ENCODE measurements around the gene EIF1.

- no peak for TF ChIP-seq POLR2AphosphoS5 (IDR thresholded peaks at IDR 0.05)
- peak; percentile 60 to 85 for TF ChIP-seq CTCF (IDR thresholded peaks at IDR 0.05)
Measured at GRCh38 chr17:41695954-41696757, 7.5 kb downstream of the EIF1 start.
